GM18867 (cell line): ENCODE results near the gene DCTN5.
"Not testable (repeated sequence)": the region's sequence is repeated elsewhere in the genome, so short reads cannot be mapped to it uniquely, and the experiment has no call there.

Source experiments
- ATAC-seq: cut with Tn5 transposase; IDR thresholded peaks from one replicate; pipeline ENCODE4 v1.9.1; 2021; ENCODE audit warnings: mild to moderate bottlenecking, moderate library complexity; ENCODE audit not compliant: unreplicated experiment

DCTN5 gene

GRCh38 chr16:23692190-23692837 lies 51.0 kb downstream of the DCTN5 start:
- no peak for ATAC-seq

GRCh38 chr16:23694265-23694643 lies 53.0 kb downstream of the DCTN5 start:
- ATAC-seq: no peak

GRCh38 chr16:23694644-23695373 lies 53.5 kb downstream of the DCTN5 start:
- no peak for ATAC-seq

- ATAC-seq: no peak
Observed at GRCh38 chr16:23695756-23696155, 54.5 kb downstream of the DCTN5 start.

- ATAC-seq: peak; percentile 65
Observed at GRCh38 chr16:23699100-23699499, 57.8 kb downstream of the DCTN5 start.

- ATAC-seq: no peak
Observed at GRCh38 chr16:23700093-23700492, 58.8 kb downstream of the DCTN5 start.

- no peak for ATAC-seq
Observed at GRCh38 chr16:23700509-23700908, 59.2 kb downstream of the DCTN5 start.

GRCh38 chr16:23701045-23701444 lies 59.8 kb downstream of the DCTN5 start:
- ATAC-seq: no peak

- no peak for ATAC-seq
Observed at GRCh38 chr16:23702951-23703350, 61.7 kb downstream of the DCTN5 start.

- no peak for ATAC-seq
Observed at GRCh38 chr16:23704772-23705516, 63.7 kb downstream of the DCTN5 start.

- no peak for ATAC-seq
Observed at GRCh38 chr16:23705517-23705902, 64.2 kb downstream of the DCTN5 start.

GRCh38 chr16:23706439-23706838 lies 65.2 kb downstream of the DCTN5 start:
- no peak for ATAC-seq

GRCh38 chr16:23709536-23709935 lies 68.3 kb downstream of the DCTN5 start:
- ATAC-seq: no peak

GRCh38 chr16:23710008-23710407 lies 68.7 kb downstream of the DCTN5 start:
- no peak for ATAC-seq

- ATAC-seq: no peak
Observed at GRCh38 chr16:23710504-23710903, 69.2 kb downstream of the DCTN5 start.

- no peak for ATAC-seq
Observed at GRCh38 chr16:23711785-23712184, 70.5 kb downstream of the DCTN5 start.

GRCh38 chr16:23712976-23713375 lies 71.7 kb downstream of the DCTN5 start, which contains the start of gene ERN2:
Gene ERN2, minus strand, starts transcription at chr16:23713222. Its CDS starts 35 bp downstream, at chr16:23713187.
- ATAC-seq: no peak

- ATAC-seq: no peak
Observed at GRCh38 chr16:23716484-23716883, 75.2 kb downstream of the DCTN5 start.

GRCh38 chr16:23722613-23723240 lies 81.5 kb downstream of the DCTN5 start:
- ATAC-seq: not testable (repeated sequence)

GRCh38 chr16:23724096-23724784 lies 83.0 kb downstream of the DCTN5 start:
- no peak for ATAC-seq

- ATAC-seq: no peak
Observed at GRCh38 chr16:23724785-23725131, 83.5 kb downstream of the DCTN5 start.
